Stimulated activated naive CD8-positive, alpha-beta T cell treated with anti-CD3 and anti-CD28 coated beads, Interleukin-15, Interleukin-2, amounts not matched to agents 100 ng/mL and 50 ng/mL, for 24 hours (primary cell): ENCODE measurements around the gene RGS19.

ENCODE experiments used
- H3K27ac Mint-ChIP-seq: one replicate; pipeline ENCODE4 v1.8.0; 2021; ENCODE audit warnings: mild to moderate bottlenecking, mixed read lengths
- H3K27me3 Mint-ChIP-seq: one replicate; pipeline ENCODE4 v1.8.0; 2021; ENCODE audit warnings: mixed read lengths
- H3K36me3 Mint-ChIP-seq: one replicate; pipeline ENCODE4 v1.8.0; 2021; ENCODE audit warnings: low read depth, mixed read lengths
- H3K4me1 Mint-ChIP-seq: one replicate; pipeline ENCODE4 v1.8.0; 2021; ENCODE audit warnings: low read depth, mixed read lengths
- H3K4me3 Mint-ChIP-seq: one replicate; pipeline ENCODE4 v1.8.0; 2021; ENCODE audit warnings: mild to moderate bottlenecking, mixed read lengths
- H3K9me3 Mint-ChIP-seq: one replicate; pipeline ENCODE4 v1.8.0; 2021; ENCODE audit warnings: mixed read lengths

RGS19 gene

DNA sequence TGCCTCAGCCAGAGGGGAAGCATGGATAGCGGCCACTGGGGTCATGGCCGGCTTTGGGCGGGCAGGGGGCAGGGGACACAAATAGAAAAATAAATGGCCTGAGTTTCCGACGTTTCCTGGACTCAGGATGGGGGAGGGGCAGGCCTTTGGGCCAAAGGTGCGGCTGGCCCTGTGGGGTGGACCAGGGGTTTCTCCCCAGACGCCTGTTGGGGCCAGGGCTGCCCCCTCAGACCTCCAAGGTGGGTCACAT, 22.8 kb downstream of the RGS19 start:
- no peaks in the 10 kb centered on the region for H3K36me3 Mint-ChIP-seq
- H3K4me3 Mint-ChIP-seq: no peak overlapping the region
- peaks cover 17% of the 10 kb centered on the region for H3K4me1 Mint-ChIP-seq
- H3K27ac Mint-ChIP-seq: no peak overlapping the region
- peaks cover 4% of the 10 kb centered on the region for H3K27me3 Mint-ChIP-seq
- H3K9me3 Mint-ChIP-seq: no peaks in the 10 kb centered on the region

GRCh38 chr20:64055893-64056638, 23.3 kb downstream of the RGS19 start:
- Mint-ChIP-seq H3K4me3 (no peak overlapping the region), H3K36me3 (no peaks in the 10 kb centered on the region), H3K27ac (no peak overlapping the region), H3K4me1 (peaks cover 17% of the 10 kb centered on the region), H3K27me3 (peaks cover 7% of the 10 kb centered on the region), H3K9me3 (no peaks in the 10 kb centered on the region)

DNA sequence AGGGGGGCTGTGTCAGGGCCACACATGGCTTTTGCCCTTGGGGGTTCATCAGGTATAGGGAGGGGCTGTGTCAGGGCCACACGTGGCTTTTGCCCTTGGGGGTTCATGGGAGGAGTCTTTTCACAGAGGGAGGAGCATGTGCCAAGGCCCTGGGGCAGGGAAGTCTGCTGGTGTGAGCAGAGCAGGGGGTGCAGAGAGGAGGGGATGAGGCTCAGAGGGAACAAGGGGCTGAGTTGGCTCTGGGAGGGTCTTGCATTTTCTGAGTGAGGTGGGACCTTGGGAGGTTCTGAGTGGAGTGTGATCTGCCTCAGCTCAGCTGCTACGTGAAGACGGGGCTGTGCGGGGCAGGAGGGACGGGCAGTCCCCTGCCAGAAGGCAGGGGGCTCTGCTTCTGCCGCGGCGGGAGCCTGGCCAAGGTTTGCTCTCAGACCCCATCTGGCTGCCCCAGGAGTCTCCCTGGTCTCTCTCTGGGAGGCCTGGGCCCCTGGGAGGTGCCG, 23.9 kb downstream of the RGS19 start:
- Mint-ChIP-seq H3K4me3 (no peak overlapping the region), H3K9me3 (no peaks in the 10 kb centered on the region), H3K36me3 (no peaks in the 10 kb centered on the region), H3K27me3 (peaks cover 12% of the 10 kb centered on the region), H3K4me1 (peaks cover 17% of the 10 kb centered on the region), H3K27ac (no peak overlapping the region)

- no peak overlapping the region for H3K27ac Mint-ChIP-seq
- H3K27me3 Mint-ChIP-seq: peaks cover 13% of the 10 kb centered on the region
- no peaks in the 10 kb centered on the region for H3K9me3 Mint-ChIP-seq
- H3K36me3 Mint-ChIP-seq: no peaks in the 10 kb centered on the region
- H3K4me3 Mint-ChIP-seq: no peak overlapping the region
- peaks cover 17% of the 10 kb centered on the region for H3K4me1 Mint-ChIP-seq
These were observed 25.3 kb downstream of the RGS19 start for GRCh38 chr20:64053841-64054661.

DNA sequence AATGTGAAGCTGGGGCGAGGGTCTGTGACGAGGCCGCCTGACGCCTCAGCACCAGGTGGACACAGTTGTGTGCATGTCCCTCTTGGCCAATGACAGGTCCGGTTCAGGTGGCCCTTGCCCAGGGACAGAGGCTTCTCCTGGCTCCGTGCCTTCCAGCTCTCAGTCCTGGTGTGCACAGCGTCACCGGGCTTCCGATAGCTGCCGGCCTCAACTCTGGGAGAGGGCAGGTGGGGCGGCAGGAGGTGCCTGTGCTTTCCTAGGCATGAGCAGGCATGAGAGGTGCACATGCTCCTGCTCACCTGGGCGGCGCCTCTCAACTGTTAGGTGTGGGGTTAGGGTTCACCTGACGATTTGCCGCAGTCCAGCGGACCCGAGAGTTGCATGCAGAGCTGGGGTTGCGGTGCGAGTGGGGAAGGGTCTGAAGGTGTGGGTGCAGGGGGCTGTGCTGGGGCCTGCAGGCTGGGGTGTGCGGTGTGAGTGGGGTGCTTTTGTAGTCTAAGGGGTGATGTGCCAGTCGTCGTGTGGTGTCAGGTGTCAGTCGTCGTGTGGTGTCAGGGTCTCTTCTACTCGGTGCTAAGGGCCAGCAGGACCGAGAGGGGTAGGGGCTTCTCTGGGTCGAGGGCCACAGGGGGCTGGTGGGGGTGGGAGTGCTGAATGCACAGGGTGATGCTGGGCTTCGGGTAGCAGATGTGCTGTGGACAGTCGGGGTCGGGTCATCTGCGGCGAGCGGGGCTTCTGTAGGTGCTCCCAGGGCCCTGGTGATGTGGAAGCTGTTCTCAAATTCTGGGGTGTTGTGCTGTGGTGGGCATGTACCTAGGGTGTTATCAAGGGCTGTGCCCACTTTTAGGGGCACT, 26.1 kb downstream of the RGS19 start:
- H3K36me3 Mint-ChIP-seq: no peaks in the 10 kb centered on the region
- no peaks in the 10 kb centered on the region for H3K9me3 Mint-ChIP-seq
- no peak overlapping the region for H3K27ac Mint-ChIP-seq
- peaks cover 13% of the 10 kb centered on the region for H3K27me3 Mint-ChIP-seq
- no peak overlapping the region for H3K4me3 Mint-ChIP-seq
- H3K4me1 Mint-ChIP-seq: peaks cover 12% of the 10 kb centered on the region

DNA sequence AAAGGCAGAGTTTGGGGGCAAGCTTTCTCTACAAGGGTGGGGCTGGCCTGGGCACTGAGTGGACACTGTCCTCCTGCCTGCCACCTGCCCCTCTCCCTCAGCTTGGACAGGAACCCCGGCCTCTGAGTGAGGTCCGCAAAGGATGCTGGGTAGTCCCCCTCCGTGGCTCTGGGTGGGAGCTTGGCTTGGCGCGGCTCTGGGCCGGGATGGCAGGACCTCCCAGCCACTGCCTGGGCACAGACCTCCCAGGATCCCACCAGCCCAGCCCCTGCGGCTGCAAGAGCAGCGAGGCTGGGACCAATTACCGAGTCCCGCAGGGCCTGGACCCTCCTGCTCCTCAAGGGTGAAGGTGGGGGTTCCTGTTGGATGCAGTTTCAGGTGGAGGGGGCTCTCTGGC, 27.0 kb downstream of the RGS19 start:
- Mint-ChIP-seq H3K27me3 (peaks cover 15% of the 10 kb centered on the region), H3K4me1 (peaks cover 3% of the 10 kb centered on the region), H3K36me3 (no peaks in the 10 kb centered on the region), H3K4me3 (no peak overlapping the region), H3K9me3 (no peaks in the 10 kb centered on the region), H3K27ac (no peak overlapping the region)

GRCh38 chr20:64051561-64052325, 27.6 kb downstream of the RGS19 start:
- Mint-ChIP-seq H3K4me3 (no peak overlapping the region), H3K9me3 (no peaks in the 10 kb centered on the region), H3K27ac (no peak overlapping the region), H3K27me3 (peaks cover 21% of the 10 kb centered on the region), H3K36me3 (no peaks in the 10 kb centered on the region), H3K4me1 (peaks cover under 1% of the 10 kb centered on the region)

GRCh38 chr20:64051033-64051452, 28.3 kb downstream of the RGS19 start:
- H3K36me3 Mint-ChIP-seq: no peaks in the 10 kb centered on the region
- H3K27me3 Mint-ChIP-seq: peaks cover 28% of the 10 kb centered on the region
- no peak overlapping the region for H3K4me3 Mint-ChIP-seq
- no peaks in the 10 kb centered on the region for H3K9me3 Mint-ChIP-seq
- no peak overlapping the region for H3K27ac Mint-ChIP-seq
- H3K4me1 Mint-ChIP-seq: peaks cover 7% of the 10 kb centered on the region

- no peak overlapping the region for H3K27ac Mint-ChIP-seq
- no peaks in the 10 kb centered on the region for H3K36me3 Mint-ChIP-seq
- H3K4me1 Mint-ChIP-seq: peaks cover 11% of the 10 kb centered on the region
- H3K9me3 Mint-ChIP-seq: no peaks in the 10 kb centered on the region
- no peak overlapping the region for H3K4me3 Mint-ChIP-seq
- peaks cover 29% of the 10 kb centered on the region for H3K27me3 Mint-ChIP-seq
These were observed 28.9 kb downstream of the RGS19 start for GRCh38 chr20:64050261-64051032.

GRCh38 chr20:64049878-64050260, 29.4 kb downstream of the RGS19 start:
- Mint-ChIP-seq H3K4me1 (peaks cover 11% of the 10 kb centered on the region), H3K36me3 (no peaks in the 10 kb centered on the region), H3K27me3 (peaks cover 29% of the 10 kb centered on the region), H3K4me3 (no peak overlapping the region), H3K27ac (no peak overlapping the region), H3K9me3 (no peaks in the 10 kb centered on the region)

- Mint-ChIP-seq H3K9me3 (no peaks in the 10 kb centered on the region), H3K36me3 (no peaks in the 10 kb centered on the region), H3K4me1 (peaks cover 11% of the 10 kb centered on the region), H3K27ac (no peak within 1 kb of the TSS), H3K27me3 (peaks cover 29% of the 10 kb centered on the region), H3K4me3 (no peak within 1 kb of the TSS)
These were observed 30.0 kb downstream of the RGS19 start, which contains the start of gene SOX18 for GRCh38 chr20:64049060-64049877. Gene SOX18 (minus strand): TSS chr20:64049639. CDS start chr20:64049516, 123 bp downstream.

GRCh38 chr20:64048402-64049044, 30.8 kb downstream of the RGS19 start:
- peaks cover 11% of the 10 kb centered on the region for H3K4me1 Mint-ChIP-seq
- H3K4me3 Mint-ChIP-seq: no peak overlapping the region
- no peaks in the 10 kb centered on the region for H3K36me3 Mint-ChIP-seq
- H3K27me3 Mint-ChIP-seq: peaks cover 29% of the 10 kb centered on the region
- no peaks in the 10 kb centered on the region for H3K9me3 Mint-ChIP-seq
- H3K27ac Mint-ChIP-seq: no peak overlapping the region

- Mint-ChIP-seq H3K4me3 (no peak overlapping the region), H3K27ac (no peak overlapping the region)
These were observed 31.3 kb downstream of the RGS19 start for GRCh38 chr20:64047968-64048401.

More at GRCh38 chr20:64047968-64048401, 31.3 kb downstream of the RGS19 start:
- Mint-ChIP-seq H3K27me3 (peaks cover 29% of the 10 kb centered on the region), H3K4me1 (peaks cover 11% of the 10 kb centered on the region), H3K36me3 (no peaks in the 10 kb centered on the region), H3K9me3 (no peaks in the 10 kb centered on the region)
